GDM1 (cell line): ENCODE results near the gene PTPN20.
"Not testable (repeated sequence)": the region's sequence is repeated elsewhere in the genome, so short reads cannot be mapped to it uniquely, and the experiment has no call there.

ENCODE experiments used
- DNase-seq: peaks from one replicate; lab custom pipeline; 2025; lab: John Stamatoyannopoulos, UW

PTPN20 gene

GRCh38 chr10:46911144-46911876 is at the start of gene PTPN20:
Gene PTPN20, plus strand, starts transcription at chr10:46911428. Its CDS starts 21,072 bp downstream, at chr10:46932500.
- DNase-seq = not testable (repeated sequence)

- DNase-seq = not testable (repeated sequence)
Observed at GRCh38 chr10:46869716-46870115, 41.5 kb upstream of the PTPN20 start.

DNA sequence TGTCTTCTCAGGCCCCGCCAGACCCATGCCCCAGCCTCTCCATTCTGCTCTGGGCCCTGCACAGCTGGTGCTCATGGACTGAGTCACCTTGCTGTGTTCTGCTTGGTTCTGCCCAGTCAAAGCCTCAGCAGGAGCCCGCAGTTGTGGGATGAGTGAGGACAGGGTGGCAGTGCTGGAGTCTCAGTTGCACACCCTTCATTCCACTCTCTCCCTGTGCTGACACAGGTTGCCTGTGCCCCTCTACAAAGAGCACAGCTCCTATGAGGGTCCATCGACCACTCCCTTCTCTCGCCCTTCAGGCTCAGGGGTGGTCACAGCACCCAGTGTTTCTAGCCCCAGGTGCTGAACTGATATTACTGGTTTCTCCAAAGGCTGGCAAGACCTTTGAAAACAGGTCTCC is 39.6 kb upstream of the PTPN20 start:
- DNase-seq = not testable (repeated sequence)

DNA sequence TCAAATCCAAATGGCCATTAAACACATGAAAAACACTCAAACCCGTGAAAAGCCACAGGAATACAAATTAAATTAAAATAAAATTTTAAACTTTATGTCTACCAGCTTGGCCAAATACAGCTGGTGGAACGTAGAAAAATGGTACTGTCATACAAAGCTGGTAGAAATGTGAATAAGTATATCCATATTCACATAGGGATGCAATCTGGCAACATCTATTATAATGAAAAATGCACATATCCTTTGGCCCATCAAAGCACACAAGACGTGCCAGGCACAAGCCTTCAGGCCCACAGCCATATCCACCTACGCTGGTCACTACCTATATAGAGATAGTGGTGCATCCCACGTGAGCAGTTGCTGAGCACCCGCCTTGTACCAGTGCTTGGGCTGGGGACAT is 35.9 kb upstream of the PTPN20 start:
- not testable (repeated sequence) for DNase-seq

DNA sequence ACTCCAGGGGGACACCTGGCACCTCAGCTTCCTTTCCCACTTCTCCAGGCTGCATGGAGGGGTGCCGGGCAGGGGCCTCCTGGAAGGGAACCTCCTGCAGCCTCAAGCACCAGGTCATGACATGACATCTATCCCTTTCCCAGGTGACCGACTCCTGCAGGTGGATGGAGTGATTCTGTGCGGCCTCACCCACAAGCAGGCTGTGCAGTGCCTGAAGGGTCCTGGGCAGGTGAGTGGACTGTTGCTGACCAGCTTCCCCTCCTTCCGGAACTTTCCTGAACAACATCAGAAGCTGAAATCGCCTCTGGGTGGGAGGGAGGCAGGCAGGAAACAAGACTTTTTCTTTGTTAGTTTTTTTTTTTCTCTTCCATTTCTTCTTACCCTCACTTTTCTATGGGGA is 34.5 kb upstream of the PTPN20 start:
- DNase-seq = not testable (repeated sequence)

- not testable (repeated sequence) for DNase-seq
Observed at GRCh38 chr10:46878761-46879160, 32.5 kb upstream of the PTPN20 start.

GRCh38 chr10:46890813-46891611 is 20.2 kb upstream of the PTPN20 start:
- DNase-seq = not testable (repeated sequence)

DNA sequence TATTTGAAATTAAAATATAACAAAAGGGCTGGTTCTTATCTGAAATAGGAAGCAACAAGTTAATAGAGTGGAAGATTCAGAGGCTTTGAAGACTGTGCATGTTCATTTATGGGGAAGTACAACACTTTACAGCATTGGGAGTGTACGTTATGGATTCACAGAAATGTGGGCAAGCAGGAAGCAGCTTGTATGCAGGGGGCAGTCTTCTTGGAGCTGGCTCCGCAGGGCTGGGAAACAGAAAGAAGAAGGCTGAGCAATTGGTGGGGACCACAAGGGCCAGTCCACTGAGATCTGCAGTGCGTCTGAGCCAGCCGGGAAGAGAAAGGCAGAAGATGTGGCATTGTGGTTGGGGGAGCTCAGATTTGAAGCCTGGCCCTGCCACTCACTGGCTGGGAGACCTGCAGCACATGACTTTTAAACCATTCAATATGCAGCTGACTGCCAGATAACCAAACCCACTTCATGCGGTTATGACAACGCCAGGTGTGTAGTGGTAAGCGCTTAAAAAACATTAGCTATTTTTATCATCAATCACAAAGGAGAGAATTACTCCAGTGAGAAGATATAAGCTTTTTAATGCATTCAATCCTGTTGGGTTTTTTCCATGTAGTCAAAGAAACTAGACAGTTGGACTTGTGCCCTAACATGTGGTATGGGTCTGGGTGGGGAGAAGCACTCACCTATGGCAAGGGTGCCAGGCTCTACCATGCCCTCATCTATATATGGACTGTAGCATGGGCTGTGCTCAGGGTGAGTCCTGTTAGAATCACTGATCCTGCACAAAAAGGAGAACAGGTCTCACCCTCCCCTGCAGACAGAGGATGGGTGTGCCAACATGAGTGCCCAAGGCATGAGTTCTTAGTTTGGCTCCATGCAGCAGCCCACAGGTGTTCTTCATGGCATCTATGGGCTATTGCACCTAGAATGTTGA is 14.2 kb upstream of the PTPN20 start:
- peak; percentile 7 for DNase-seq

GRCh38 chr10:46901247-46901646 is 10.0 kb upstream of the PTPN20 start:
- not testable (repeated sequence) for DNase-seq

GRCh38 chr10:46903874-46904273 is 7.4 kb upstream of the PTPN20 start:
- DNase-seq = not testable (repeated sequence)

- DNase-seq = not testable (repeated sequence)
Observed at GRCh38 chr10:46906359-46906758, 4.9 kb upstream of the PTPN20 start.

DNA sequence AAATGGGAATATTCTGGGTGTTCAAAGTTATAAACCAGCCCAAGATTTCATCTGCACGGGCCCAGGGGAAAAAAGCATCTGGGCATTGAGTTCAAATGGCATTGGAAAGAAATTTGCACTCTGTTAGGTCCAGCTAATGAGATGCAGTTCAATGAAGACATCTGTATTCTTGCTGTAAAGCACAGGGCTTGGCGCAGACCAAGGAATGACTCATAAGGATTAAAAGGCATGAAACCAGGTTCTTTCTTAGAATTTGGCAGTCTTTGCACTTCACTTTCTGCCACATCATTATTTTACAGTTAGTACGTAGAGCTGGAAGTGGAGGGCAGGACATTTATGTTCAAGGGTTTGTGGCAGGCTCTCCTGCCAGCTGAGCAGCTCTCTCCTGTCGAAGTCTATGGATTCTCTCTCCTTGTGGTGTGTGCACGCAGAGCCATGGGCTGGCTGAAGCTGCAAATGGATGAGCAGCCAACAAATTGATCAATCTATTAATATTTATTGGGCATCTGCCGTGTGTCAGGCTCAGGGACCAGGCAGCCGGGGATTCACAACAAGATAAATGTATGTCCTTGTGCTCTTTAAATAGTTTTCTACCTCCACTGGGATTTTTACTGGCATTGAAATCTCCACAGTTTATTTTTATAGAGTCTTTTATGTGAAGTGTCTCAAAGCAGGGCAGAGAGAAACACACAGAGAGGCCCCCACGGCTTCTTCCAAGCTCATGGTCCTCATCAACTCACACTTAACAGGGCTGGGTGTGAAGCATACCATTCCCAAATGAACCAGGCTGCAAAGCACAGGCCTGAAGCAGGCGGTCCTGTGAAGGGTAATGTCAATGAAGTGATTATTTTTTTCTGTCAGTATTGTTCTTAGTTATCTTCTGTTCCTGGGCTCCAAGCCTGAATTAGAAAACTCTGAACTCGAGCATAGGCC is 3.8 kb upstream of the PTPN20 start:
- not testable (repeated sequence) for DNase-seq

GRCh38 chr10:46922498-46922897 is 11.3 kb downstream of the PTPN20 start:
- not testable (repeated sequence) for DNase-seq

DNA sequence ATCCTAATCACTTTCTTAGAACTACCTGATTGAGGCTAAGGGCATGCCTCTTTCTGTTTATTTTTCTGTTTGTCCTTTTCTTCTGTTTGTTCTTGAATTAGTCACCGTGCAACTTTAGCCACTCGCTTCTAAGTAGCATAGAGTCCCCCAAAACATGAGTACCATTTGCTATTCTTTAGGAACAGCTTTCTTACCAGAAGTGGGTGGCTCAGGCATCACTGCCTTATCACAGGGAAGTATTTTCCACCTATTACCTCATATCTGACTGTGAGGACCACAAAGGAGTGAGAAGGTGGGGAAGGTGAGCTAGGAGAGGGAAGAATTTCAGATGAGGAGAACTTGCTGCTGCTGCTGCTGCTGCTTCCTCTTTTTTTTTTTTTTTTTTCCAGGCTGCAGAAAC is 13.9 kb downstream of the PTPN20 start:
- DNase-seq = not testable (repeated sequence)

- DNase-seq = not testable (repeated sequence)
Observed at GRCh38 chr10:46925853-46926252, 14.6 kb downstream of the PTPN20 start.

- DNase-seq = not testable (repeated sequence)
Observed at GRCh38 chr10:46928810-46929209, 17.6 kb downstream of the PTPN20 start.

- not testable (repeated sequence) for DNase-seq
Observed at GRCh38 chr10:46932383-46932782, 21.2 kb downstream of the PTPN20 start.

- DNase-seq = not testable (repeated sequence)
Observed at GRCh38 chr10:46941091-46941490, 29.9 kb downstream of the PTPN20 start.

- not testable (repeated sequence) for DNase-seq
Observed at GRCh38 chr10:46948687-46949518, 37.7 kb downstream of the PTPN20 start.

DNA sequence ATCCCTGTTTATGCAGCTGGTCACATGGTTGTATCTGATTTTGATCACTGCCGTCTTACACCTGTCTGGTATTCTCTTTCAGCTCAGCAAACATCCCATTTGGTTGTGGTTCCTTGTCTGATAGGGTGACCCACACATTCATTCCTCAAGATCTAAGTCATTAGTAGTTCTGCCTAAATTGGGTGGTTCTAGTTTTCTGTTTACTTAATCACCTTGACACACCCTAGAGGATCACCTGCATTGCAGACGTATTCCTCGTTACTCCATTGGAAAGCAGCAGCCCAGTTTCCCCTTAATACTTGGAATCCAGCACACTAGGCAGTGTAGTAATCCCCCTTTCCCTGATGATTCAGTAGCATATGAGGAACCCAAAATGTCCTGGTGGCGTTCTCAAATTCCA is 41.3 kb downstream of the PTPN20 start:
- not testable (repeated sequence) for DNase-seq
